HG03565 (cell line): ENCODE data around the gene PTGIS.

ENCODE experiments used
- ATAC-seq: cut with Tn5 transposase; IDR thresholded peaks from one replicate; pipeline ENCODE4 v1.9.1; 2021; ENCODE audit warnings: mild to moderate bottlenecking, moderate library complexity; ENCODE audit not compliant: unreplicated experiment

The PTGIS gene

GRCh38 chr20:49475292-49476015 lies 92.5 kb downstream of the PTGIS start:
- no peak for ATAC-seq

GRCh38 chr20:49471397-49471796 lies 96.5 kb downstream of the PTGIS start:
- ATAC-seq: no peak

- no peak for ATAC-seq
Observed at GRCh38 chr20:49470922-49471321, 97.0 kb downstream of the PTGIS start.

- no peak for ATAC-seq
Observed at GRCh38 chr20:49469060-49469459, 98.9 kb downstream of the PTGIS start.

- no peak for ATAC-seq
Observed at GRCh38 chr20:49468412-49468811, 99.5 kb downstream of the PTGIS start.

GRCh38 chr20:49466114-49466912 lies 101.6 kb downstream of the PTGIS start:
- no peak for ATAC-seq

GRCh38 chr20:49464556-49464955 lies 103.4 kb downstream of the PTGIS start:
- no peak for ATAC-seq

GRCh38 chr20:49462626-49463025 lies 105.3 kb downstream of the PTGIS start:
- ATAC-seq: no peak

GRCh38 chr20:49461894-49462620 lies 105.9 kb downstream of the PTGIS start:
- no peak for ATAC-seq

- ATAC-seq: no peak
Observed at GRCh38 chr20:49460916-49461315, 107.0 kb downstream of the PTGIS start.

- no peak for ATAC-seq
Observed at GRCh38 chr20:49460131-49460530, 107.8 kb downstream of the PTGIS start.

GRCh38 chr20:49459684-49460083 lies 108.3 kb downstream of the PTGIS start:
- ATAC-seq: no peak

GRCh38 chr20:49457444-49457843 lies 110.5 kb downstream of the PTGIS start:
- no peak for ATAC-seq

GRCh38 chr20:49456646-49457045 lies 111.3 kb downstream of the PTGIS start:
- no peak for ATAC-seq

GRCh38 chr20:49455691-49456090 lies 112.2 kb downstream of the PTGIS start:
- ATAC-seq: no peak
